ENCODE results near the gene PRG2.
"Not testable (repeated sequence)": the region's sequence is repeated elsewhere in the genome, so short reads cannot be mapped to it uniquely, and the experiment has no call there.

Gene PRG2

GRCh38 chr11:57418131-57418530, 27.7 kb upstream of the PRG2 start:
- DNase-seq: no peak

GRCh38 chr11:57417056-57417455, 26.6 kb upstream of the PRG2 start:
- no peak for DNase-seq

GRCh38 chr11:57416436-57416835, 26.0 kb upstream of the PRG2 start:
- DNase-seq: no peak

DNA sequence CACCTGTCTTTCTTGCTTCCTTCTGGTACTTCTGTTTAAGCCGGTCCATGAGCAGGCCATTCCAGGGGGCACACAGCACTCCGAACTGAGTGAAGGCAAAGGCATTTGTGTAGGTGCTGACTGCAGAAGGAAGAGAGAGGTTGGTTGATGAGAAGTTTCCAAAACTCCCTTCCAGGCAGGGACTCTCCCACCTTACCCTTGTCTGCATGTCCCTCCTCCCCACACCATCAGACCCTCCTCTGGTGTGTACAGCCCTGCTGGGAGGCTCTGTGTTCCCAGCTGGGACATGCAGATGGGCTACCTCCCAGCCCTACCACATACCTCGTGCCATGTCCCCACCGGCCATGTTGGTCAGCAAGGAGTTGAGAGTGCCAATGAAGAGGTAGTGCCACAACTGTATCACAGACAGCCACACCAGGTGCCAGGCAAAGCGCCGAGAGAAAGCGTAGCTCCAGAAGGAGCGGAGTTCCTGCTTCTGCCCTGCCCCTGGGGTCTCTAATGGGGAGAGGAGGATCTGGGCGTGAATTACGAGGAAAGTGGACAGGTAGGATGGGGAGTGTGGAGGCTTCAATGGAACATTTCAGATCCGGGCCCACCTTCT, 24.3 kb upstream of the PRG2 start:
- DNase-seq: no peak

DNA sequence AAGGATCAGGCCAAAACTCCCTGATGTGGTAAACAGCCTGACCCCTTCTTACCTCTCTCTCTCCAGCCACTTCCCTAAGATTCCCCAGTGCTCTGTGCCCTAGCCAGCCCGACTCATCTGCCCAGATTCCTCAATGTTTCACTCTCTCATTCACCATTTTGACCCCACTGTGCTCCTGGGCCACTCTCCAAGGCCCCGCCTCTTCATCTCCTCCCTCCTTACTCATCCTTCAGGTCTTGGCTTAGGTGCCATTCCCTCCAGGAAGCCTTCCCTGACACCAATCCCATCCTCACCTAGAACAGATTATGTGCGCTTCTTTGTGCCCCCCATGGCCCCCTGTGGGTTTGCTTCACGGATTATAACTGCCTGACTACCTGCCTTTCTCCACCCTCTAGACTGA, 23.2 kb upstream of the PRG2 start:
- no peak for DNase-seq

DNA sequence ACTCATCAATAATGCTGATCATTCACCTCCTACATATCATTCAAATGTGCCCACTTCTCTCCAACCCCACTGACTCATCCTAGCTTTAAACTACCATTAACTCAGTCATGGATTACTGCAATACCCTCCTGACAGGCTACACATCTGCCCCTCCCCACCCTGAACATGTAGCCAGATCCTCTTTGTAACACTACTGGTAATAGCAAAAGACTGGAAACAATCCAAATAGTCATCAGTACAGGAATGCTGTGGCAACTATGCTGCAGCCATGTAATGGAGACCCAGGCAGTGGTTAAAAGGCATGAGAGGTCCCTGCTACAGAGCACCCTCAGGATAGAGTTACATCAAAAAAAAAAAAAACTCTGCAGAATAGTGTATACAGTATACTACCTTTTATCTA, 19.8 kb upstream of the PRG2 start:
- no peak for DNase-seq

DNA sequence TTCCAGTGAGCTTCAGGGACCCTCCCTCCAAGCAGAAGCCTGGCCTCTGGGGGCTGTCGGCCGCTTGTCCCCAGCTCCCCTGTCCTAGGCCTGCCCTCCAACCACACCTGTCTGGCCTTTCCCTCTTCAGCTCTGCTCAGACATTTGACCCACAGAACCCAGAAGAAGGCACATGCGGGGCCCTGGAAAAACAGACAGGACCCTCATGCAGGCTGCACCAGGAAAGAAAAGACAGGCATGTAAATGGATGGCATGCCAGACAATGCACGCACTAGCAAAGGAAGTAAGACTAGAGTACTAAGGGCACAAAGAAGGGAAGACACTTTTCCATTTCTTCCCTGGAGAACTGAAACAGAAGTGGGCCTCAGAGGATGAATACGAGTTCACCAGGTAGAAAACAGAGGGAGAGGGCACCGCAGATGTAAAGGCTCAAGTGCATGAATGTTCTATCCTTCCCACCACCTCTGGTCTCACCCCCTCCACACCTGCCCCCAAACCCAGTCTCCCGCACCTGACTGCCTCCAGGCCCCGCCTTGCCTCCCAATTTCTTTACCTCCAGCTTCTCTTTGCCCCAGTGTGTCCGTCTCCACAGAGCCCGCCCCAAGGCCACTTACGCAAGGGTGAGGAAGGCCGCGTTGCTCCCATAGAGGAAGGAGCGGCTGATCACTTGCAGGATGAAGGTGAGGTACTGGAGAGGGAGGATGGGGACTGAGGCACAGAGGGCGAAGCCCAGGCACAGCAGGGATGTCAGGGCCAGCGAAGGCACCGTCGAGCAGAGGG, 19.1 kb upstream of the PRG2 start:
- no peak for DNase-seq

GRCh38 chr11:57408771-57409170, 18.3 kb upstream of the PRG2 start:
- DNase-seq: no peak

- no peak for DNase-seq
These were observed 17.6 kb upstream of the PRG2 start for GRCh38 chr11:57407941-57408475.

- DNase-seq: no peak
These were observed 16.8 kb upstream of the PRG2 start for GRCh38 chr11:57407010-57407920.

DNA sequence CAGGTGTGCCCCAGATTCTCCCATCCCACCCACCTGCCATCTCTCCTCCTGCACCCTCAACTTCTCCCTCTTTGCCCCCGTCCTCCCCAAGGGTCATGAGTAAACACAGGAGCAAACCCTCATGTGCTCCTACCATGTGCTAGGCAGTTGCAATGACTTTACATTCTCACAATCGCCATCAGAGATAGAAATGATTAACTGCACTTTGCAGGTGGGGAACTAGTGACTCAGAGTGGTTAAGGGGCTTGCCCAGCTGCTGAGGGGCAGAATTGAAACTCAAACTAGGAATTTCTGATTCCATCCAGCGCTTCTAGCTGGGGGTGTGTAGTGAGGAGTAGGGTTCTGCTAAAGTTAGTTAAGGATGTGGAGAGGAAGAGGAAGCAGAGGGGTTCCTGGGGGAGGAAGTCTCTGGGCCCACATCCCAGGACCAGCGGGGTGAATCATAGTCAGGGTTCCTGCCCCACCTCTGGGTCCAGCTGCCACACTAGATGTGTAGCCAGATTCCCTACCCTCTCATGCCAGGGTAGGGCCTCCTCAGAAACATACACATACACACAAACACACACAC, 16.0 kb upstream of the PRG2 start:
- no peak for DNase-seq

- DNase-seq: no peak
These were observed 14.9 kb upstream of the PRG2 start for GRCh38 chr11:57405271-57405860.

- DNase-seq: no peak
These were observed 13.3 kb upstream of the PRG2 start for GRCh38 chr11:57403802-57404147.

DNA sequence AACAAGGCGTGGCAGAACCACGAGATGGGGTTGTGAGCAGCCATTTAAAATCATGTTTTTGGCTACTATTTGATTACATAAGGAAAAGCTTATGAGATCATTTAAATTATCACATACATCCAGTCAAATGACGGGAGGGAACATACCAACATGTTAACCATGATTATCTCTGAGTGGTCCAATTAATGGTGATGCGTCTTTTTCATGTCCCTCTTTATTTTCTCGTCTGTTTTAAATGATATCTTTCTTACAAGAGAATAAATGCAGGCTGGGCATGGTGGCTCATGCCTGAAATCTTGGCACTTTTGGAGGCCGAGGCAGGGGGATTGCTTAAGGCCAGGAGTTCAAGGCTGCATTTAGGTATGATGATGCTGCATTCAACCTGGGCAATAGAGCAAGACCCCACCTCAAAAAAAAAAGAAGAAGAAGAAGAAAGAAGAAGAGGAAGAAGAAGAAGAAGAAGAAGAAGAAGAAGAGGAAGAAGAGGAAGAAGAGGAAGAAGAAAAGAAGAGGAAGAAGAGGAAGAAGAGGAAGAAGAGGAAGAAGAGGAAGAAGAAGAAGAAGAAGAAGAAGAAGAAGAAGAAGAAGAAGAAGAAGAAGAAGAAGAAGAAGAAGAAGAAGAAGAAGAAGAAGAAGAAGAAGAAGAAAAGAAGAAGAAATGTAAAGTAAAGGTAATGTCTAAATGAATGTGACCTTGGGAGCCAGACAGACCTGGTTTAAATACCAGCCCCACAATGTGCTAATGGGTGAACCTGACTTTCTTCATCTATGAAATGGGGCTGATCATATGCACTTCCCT, 12.8 kb upstream of the PRG2 start:
- not testable (repeated sequence) for DNase-seq

GRCh38 chr11:57402188-57403002, 11.9 kb upstream of the PRG2 start:
- DNase-seq: no peak

DNA sequence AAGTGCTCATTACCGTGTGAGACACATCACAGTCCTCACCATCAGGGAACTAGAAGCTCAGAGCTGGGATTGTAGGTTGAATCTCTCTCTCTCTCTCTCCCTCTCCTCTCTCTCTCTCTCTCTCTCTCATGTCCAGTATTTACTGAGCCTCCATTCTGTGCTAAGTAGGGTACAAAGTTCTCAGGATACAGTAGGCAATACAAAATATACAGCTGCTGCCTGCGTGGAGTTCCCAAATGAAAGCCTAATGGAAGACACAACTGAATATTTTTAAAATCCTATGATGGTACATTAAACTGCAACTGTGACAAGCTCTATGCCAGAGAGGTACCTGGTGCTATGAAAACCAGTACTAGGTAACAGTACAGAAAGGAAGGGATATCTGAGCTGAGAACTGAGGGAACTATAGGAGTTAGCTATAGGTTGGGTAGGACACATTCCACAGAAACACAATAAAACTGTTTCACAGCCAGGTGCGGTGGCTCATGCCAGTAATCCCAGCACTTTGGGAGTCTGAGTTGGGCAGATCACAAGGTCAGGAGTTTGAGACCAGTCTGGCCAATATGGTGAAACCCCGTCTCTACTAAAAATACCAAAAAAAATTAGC, 9.6 kb upstream of the PRG2 start:
- DNase-seq: no peak

DNA sequence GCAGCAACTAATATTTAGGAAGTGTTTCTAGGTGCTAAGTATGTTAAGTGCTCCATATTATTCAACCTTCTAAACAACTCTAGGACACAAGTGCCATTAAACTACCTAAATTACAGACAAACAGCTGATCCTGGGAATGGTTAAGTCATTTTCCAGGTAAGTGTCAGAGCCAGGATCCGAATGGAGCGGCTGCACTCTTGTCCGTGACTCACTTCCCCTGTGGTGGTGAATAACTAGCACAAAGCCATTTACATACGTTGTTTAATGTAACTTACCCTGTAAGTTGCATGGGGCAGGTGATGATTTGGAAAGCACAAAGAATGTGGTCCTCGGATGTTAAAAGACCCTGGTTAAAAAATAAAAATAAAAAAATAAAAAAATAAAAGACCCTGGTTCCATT, 8.8 kb upstream of the PRG2 start:
- no peak for DNase-seq

DNA sequence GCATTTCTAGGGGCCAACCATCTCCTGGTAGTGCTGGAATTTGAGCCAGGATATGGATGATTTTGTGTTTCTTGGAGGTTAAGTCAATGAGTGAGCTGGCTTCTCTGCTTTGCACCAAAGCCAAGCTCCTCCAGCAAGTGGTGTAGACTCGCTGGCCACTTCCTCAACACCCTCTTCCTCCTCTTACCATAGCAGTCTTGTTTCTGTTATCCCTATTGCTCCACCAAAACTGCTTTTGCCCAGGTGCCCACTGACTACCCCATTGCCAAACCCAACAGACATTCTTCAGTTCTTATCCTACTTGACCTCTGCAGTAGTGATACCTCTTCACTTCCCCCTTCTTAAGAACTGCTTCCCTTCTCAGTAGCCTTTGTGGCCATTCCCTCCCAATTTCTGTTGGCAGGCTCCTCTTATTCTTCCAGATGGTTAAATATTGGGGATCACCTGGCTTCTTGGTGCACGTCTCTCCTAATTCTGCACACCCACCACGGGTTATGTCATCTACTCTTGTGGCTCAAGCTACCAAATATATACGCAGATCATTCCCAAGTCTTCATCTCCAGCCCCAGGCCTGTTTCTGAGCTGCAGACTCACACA, 7.0 kb upstream of the PRG2 start:
- no peak for DNase-seq

DNA sequence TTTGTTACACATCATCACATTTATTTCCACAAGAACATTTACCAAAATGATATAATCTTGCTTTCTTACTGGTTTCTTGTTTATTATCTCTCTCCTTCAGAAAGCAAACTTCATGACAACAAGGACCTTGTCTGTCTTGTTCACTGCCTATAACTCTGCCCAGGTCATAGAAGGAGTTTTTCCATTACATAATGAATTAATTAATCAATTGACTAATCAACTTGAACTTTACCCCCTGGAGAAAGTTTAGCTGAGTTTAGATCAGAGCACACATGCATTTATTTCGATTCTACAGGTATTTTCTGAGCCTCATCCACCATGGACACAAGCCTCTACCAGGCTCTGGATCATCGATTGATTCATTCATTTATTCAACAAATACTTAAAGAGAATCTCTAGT, 6.3 kb upstream of the PRG2 start:
- no peak for DNase-seq
